Transverse colon (tissue), 4 donors: ENCODE data around the gene PPDPF.

Experiments used
- EP300 ChIP-seq: sonication (generic); formaldehyde crosslinking; IDR thresholded peaks from one replicate; pipeline ENCODE4 v1.6.1; 2017; ENCODE audit warnings: antibody characterized with exemption, low read depth
- POLR2A ChIP-seq: fragments of 450-650 bp; IDR thresholded peaks from one replicate; pipeline ENCODE4 v1.6.1; 2016; ENCODE audit warnings: antibody characterized with exemption, mild to moderate bottlenecking, moderate library complexity
- POLR2AphosphoS5 ChIP-seq, 3 donors: sonication (generic); formaldehyde crosslinking; IDR thresholded peaks; one replicate each; pipeline ENCODE4 v1.6.1; 2016; ENCODE audit warnings: antibody characterized with exemption in 3 of 3
- TF ChIP-seq, protein P1 (sequence below), 5 experiments: fragments of 200-600 bp in 3 of 5; fragments of 450-650 bp in 2 of 5; sonication (generic) in 3 of 5; IDR thresholded peaks; 1 replicate in 2 of 5; 2 replicates in 3 of 5; pipeline ENCODE4 v1.5.1; 2016 to 2017; ENCODE audit warnings: antibody characterized with exemption in 5 of 5, inconsistent platforms in 3 of 5, mild to moderate bottlenecking in 2 of 5, moderate library complexity in 1 of 5

GRCh38 chr20:63502671-63503172 lies 17.8 kb upstream of the PPDPF start:
- TF ChIP-seq EP300 (no peak), POLR2A (no peak), POLR2AphosphoS5 (IDR thresholded peaks at IDR 0.05) (no peak)
- TF ChIP-seq, protein P1, sequence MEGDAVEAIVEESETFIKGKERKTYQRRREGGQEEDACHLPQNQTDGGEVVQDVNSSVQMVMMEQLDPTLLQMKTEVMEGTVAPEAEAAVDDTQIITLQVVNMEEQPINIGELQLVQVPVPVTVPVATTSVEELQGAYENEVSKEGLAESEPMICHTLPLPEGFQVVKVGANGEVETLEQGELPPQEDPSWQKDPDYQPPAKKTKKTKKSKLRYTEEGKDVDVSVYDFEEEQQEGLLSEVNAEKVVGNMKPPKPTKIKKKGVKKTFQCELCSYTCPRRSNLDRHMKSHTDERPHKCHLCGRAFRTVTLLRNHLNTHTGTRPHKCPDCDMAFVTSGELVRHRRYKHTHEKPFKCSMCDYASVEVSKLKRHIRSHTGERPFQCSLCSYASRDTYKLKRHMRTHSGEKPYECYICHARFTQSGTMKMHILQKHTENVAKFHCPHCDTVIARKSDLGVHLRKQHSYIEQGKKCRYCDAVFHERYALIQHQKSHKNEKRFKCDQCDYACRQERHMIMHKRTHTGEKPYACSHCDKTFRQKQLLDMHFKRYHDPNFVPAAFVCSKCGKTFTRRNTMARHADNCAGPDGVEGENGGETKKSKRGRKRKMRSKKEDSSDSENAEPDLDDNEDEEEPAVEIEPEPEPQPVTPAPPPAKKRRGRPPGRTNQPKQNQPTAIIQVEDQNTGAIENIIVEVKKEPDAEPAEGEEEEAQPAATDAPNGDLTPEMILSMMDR (IDR thresholded peaks at IDR 0.05), result no peak
